ENCODE results near the gene DGKB. TPM values are rescaled to one million over a fixed set of nuclear protein-coding genes. Genes with fewer than 3 reads are reported as not detected.

Gene DGKB
- total RNA-seq, 2 donors from 2014 or later: 0.52 TPM; not detected in 1

DNA sequence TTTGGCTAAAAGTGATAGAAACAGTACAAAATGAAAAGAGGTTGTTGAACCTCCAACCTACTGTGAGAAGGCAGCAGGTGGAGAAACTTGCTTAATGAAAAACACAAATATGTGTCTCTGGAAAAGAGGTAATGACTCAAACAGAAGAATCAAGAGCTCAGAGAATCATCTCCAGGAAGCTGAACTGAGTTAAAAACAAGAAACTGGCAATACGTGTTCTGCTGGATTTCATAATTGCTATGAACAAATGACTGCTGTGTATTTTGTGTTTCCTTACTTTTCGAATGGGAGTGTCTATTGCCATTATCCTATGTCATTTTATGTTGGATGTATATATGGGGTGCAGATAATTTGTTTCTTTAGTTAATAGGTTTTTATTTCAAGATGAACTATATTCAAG, 401.1 kb downstream of the DGKB start:
- Histone ChIP-seq H3K36me3 (replicated peaks in 1 of 2; ENCODE audit: insufficient read depth in 1 of 2, low read depth in 2 of 2) (no peaks in the 10 kb centered on the region), H3K27me3 (no peaks in the 10 kb centered on the region), H3K4me3 (no peak overlapping the region), H3K9me3 (peaks cover 0 to 7% (median 0%) of the 10 kb centered on the region in 3 donors), H3K27ac (no peak overlapping the region), H3K4me1 (no peaks in the 10 kb centered on the region)
- no peak for DNase-seq
- TF ChIP-seq, protein P1, sequence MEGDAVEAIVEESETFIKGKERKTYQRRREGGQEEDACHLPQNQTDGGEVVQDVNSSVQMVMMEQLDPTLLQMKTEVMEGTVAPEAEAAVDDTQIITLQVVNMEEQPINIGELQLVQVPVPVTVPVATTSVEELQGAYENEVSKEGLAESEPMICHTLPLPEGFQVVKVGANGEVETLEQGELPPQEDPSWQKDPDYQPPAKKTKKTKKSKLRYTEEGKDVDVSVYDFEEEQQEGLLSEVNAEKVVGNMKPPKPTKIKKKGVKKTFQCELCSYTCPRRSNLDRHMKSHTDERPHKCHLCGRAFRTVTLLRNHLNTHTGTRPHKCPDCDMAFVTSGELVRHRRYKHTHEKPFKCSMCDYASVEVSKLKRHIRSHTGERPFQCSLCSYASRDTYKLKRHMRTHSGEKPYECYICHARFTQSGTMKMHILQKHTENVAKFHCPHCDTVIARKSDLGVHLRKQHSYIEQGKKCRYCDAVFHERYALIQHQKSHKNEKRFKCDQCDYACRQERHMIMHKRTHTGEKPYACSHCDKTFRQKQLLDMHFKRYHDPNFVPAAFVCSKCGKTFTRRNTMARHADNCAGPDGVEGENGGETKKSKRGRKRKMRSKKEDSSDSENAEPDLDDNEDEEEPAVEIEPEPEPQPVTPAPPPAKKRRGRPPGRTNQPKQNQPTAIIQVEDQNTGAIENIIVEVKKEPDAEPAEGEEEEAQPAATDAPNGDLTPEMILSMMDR (IDR thresholded peaks at IDR 0.05): no peak
- TF ChIP-seq POLR2A (IDR thresholded peaks at IDR 0.05): no peak
- WGBS, 2 donors: 78 to 88% methylated on average over 2 of the region's 2 CpGs
- intact Hi-C loops (cut with DNase I): no loop called here
- ATAC-seq: no peak

GRCh38 chr7:14497390-14497789, 405.2 kb downstream of the DGKB start:
- no peak for TF ChIP-seq POLR2A (IDR thresholded peaks at IDR 0.05)
- TF ChIP-seq, protein P1 (IDR thresholded peaks at IDR 0.05): no peak
- ATAC-seq (no peak), DNase-seq (no peak)
- H3K4me3 ChIP-seq: no peak overlapping the region
- H3K27ac ChIP-seq: no peak overlapping the region
- no peaks in the 10 kb centered on the region for H3K27me3 ChIP-seq
- WGBS, 2 donors: 56 to 64% methylated on average over 1 of the region's 1 CpG
- intact Hi-C loops (cut with DNase I): no loop called here
- H3K36me3 ChIP-seq (replicated peaks in 1 of 2; ENCODE audit: insufficient read depth in 1 of 2, low read depth in 2 of 2): no peaks in the 10 kb centered on the region
- peaks cover 0 to 7% (median 0%) of the 10 kb centered on the region in 3 donors for H3K9me3 ChIP-seq
- peaks cover 7% of the 10 kb centered on the region for H3K4me1 ChIP-seq

DNA sequence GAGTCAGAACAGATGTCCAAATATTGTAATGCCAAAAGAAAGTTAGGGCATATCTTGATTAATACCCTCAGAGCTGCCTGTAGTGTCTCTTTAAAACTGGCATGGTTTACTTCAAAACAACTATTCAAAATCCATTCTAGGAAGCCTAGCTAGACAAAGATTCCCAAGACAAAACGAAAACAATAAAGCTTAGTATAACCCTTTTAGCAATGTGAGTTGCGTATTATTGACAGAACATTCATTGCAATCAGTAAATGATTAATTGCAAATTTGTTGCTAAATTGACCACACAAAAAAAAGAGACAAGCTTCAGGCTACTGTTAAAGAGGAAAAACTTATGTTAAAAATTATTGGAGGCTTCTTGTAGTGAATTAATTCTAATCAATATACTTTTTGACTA, 406.9 kb downstream of the DGKB start:
- H3K9me3 ChIP-seq: no peaks in the 10 kb centered on the region
- intact Hi-C loops (cut with DNase I): no loop called here
- DNase-seq (no peak), ATAC-seq (no peak)
- peaks cover 7% of the 10 kb centered on the region for H3K4me1 ChIP-seq
- no peaks in the 10 kb centered on the region for H3K27me3 ChIP-seq
- WGBS, 2 donors: 16 to 17% methylated on average over 2 of the region's 2 CpGs
- H3K27ac ChIP-seq: no peak overlapping the region
- H3K4me3 ChIP-seq: no peak overlapping the region
- H3K36me3 ChIP-seq (replicated peaks in 1 of 2; ENCODE audit: insufficient read depth in 1 of 2, low read depth in 2 of 2): no peaks in the 10 kb centered on the region
- TF ChIP-seq, protein P1 (IDR thresholded peaks at IDR 0.05): no peak
- no peak for TF ChIP-seq POLR2A (IDR thresholded peaks at IDR 0.05)

- TF ChIP-seq, protein P1 (IDR thresholded peaks at IDR 0.05): no peak
- TF ChIP-seq POLR2A (IDR thresholded peaks at IDR 0.05): no peak
- Histone ChIP-seq H3K9me3 (no peaks in the 10 kb centered on the region), H3K4me1 (no peaks in the 10 kb centered on the region), H3K27me3 (no peaks in the 10 kb centered on the region), H3K4me3 (no peak overlapping the region), H3K36me3 (replicated peaks in 1 of 2; ENCODE audit: insufficient read depth in 1 of 2, low read depth in 2 of 2) (no peaks in the 10 kb centered on the region), H3K27ac (no peak overlapping the region)
- intact Hi-C loops (cut with DNase I): no loop called here
- 45 to 49% methylated on average over 3 of the region's 3 CpGs for WGBS, 2 donors
- ATAC-seq (no peak), DNase-seq (no peak)
Observed at GRCh38 chr7:14487701-14488395, 414.7 kb downstream of the DGKB start.

DNA sequence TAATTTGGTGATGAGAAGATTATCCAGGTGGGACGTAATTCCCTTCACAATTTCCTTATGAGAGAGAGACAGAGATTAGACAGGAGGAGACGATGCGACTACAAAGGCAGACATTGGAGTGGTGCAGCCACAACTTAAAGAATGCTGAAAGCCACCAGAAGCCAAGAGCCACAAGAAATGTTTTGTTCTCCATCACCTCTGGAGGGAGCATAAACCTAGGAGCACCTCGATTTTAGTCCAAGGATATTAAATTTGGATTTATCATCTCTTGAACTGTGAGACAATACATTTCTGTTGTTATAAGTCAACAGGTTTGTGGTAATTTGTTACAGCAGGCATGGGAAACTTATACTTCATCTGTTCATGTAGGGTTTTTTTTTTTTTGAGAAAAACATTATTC, 418.9 kb downstream of the DGKB start:
- 79 to 85% methylated on average over 4 of the region's 4 CpGs for WGBS, 2 donors
- intact Hi-C loops (cut with DNase I): no loop called here
- DNase-seq (no peak), ATAC-seq (no peak)
- TF ChIP-seq, protein P1 (IDR thresholded peaks at IDR 0.05): no peak
- TF ChIP-seq POLR2A (IDR thresholded peaks at IDR 0.05): no peak
- Histone ChIP-seq H3K27ac (no peak overlapping the region), H3K9me3 (peaks cover 0 to 4% (median 0%) of the 10 kb centered on the region in 3 donors), H3K4me1 (no peaks in the 10 kb centered on the region), H3K27me3 (no peaks in the 10 kb centered on the region), H3K36me3 (replicated peaks in 1 of 2; ENCODE audit: insufficient read depth in 1 of 2, low read depth in 2 of 2) (no peaks in the 10 kb centered on the region), H3K4me3 (no peak overlapping the region)

Measured in body of pancreas (tissue), 4 donors.